ENCODE data around the gene RNF8. TPM values are rescaled to one million over a fixed set of nuclear protein-coding genes. Genes with fewer than 3 reads are reported as not detected.

RNF8 gene
- total and polyA plus RNA-seq, 2 of the 4 experiments (the other 2 are of a cell fraction): 16.5 to 17.9 TPM

GRCh38 chr6:37343248-37343647, 10.5 kb upstream of the RNF8 start:
- no peaks in the 10 kb centered on the region for H3K36me3 ChIP-seq (ENCODE audit: control insufficient read depth, insufficient read depth, low read length)
- CTCF ChIA-PET: no interaction called here

More at GRCh38 chr6:37343248-37343647, 10.5 kb upstream of the RNF8 start:
- POLR2A ChIA-PET (ENCODE audit: unreplicated experiment): no interaction called here
- Histone ChIP-seq H3K18ac (ENCODE audit: low read depth, low read length) (no peak overlapping the region), H3K79me1 (ENCODE audit: low read depth in 1 of 2, low read length in 2 of 2) (no peaks in the 10 kb centered on the region), H3K27me3 (ENCODE audit: control insufficient read depth, insufficient read depth, low read length) (peaks cover 2% of the 10 kb centered on the region; the same call in 1 of the 2 replicates), H4K91ac (ENCODE audit: insufficient read depth, low read depth, low read length) (no peak overlapping the region), H2AK5ac (ENCODE audit: low read depth, low read length) (no peak overlapping the region), H3K4me3 (ENCODE audit: insufficient read depth, low read depth, low read length) (no peak overlapping the region), H4K5ac (ENCODE audit: low read depth, low read length) (no peak overlapping the region), H2AK9ac (replicated peaks; ENCODE audit: low read depth, low read length, poor library complexity) (no peak overlapping the region), H4K8ac (ENCODE audit: low read depth in 2 of 2, low read length in 2 of 2) (no peak overlapping the region), H3K9ac (ENCODE audit: low read depth, low read length) (no peak overlapping the region), H4K20me1 (ENCODE audit: insufficient read depth, low read length) (0 out of 2 replicates have a peak, but pooled peaks cover 4% of the 10 kb centered on the region), H2BK20ac (ENCODE audit: low read depth, low read length) (no peak overlapping the region), H3K27ac (ENCODE audit: insufficient read depth, low read length) (no peak overlapping the region), H3K9me1 (ENCODE audit: insufficient read depth, low read length) (peaks cover 3% of the 10 kb centered on the region), H3K14ac (replicated peaks; ENCODE audit: low read depth, low read length) (no peak overlapping the region), H3K4me2 (ENCODE audit: low read depth, low read length) (no peak overlapping the region), H3K4me1 (ENCODE audit: control insufficient read depth, insufficient read depth, low read length) (peaks cover 5% of the 10 kb centered on the region), H2AFZ (replicated peaks; ENCODE audit: low read length, poor library complexity) (no peak overlapping the region), H2BK120ac (ENCODE audit: low read depth, low read length) (no peak overlapping the region), H3K4ac (ENCODE audit: low read depth, low read length) (no peak overlapping the region), H2BK5ac (ENCODE audit: low read depth, low read length, poor library complexity, severe bottlenecking) (no peak overlapping the region), H3K23ac (ENCODE audit: low read depth, low read length) (no peak overlapping the region), H2BK15ac (ENCODE audit: low read depth, low read length) (no peak overlapping the region), H3K9me3 (ENCODE audit: control insufficient read depth, insufficient read depth, low read length) (no peaks in the 10 kb centered on the region), H3K56ac (ENCODE audit: extremely low read depth, insufficient read depth, low read length) (no peak overlapping the region)
- dilution Hi-C loops (cut with HindIII; ENCODE audit: low sequenced_read_pairs, unreplicated experiment) (no loop called here), intact Hi-C loops (cut with micrococcal nuclease) (no loop called here), in situ Hi-C loops (cut with MboI; ENCODE audit: low sequenced_read_pairs) (no loop called here)
- TF ChIP-seq CEBPB (IDR thresholded peaks at IDR 0.05; ENCODE audit: low read depth, low read length) (no peak), CHD1 (IDR thresholded peaks at IDR 0.05; ENCODE audit: low read depth, low read length) (no peak), POLR2A (IDR thresholded peaks at IDR 0.05; ENCODE audit: low read depth, low read length) (no peak), FOS (IDR thresholded peaks at IDR 0.05; ENCODE audit: low read depth, low read length) (no peak), MAZ (IDR thresholded peaks at IDR 0.05; ENCODE audit: borderline replicate concordance, low read depth, low read length) (no peak), RCOR1 (IDR thresholded peaks at IDR 0.05; ENCODE audit: insufficient replicate concordance, low read length) (no peak), BHLHE40 (IDR thresholded peaks at IDR 0.05; ENCODE audit: low read depth, low read length) (no peak), RFX5 (IDR thresholded peaks at IDR 0.05; ENCODE audit: low read depth, low read length) (no peak), NFE2L2 (IDR thresholded peaks at IDR 0.05; ENCODE audit: low read depth, low read length) (no peak), MXI1 (IDR thresholded peaks at IDR 0.05; ENCODE audit: borderline replicate concordance, low read depth, low read length) (no peak), SMC3 (IDR thresholded peaks at IDR 0.05; ENCODE audit: low read depth, low read length) (no peak), RAD21 (IDR thresholded peaks at IDR 0.05; ENCODE audit: low read length) (no peak), ELK1 (IDR thresholded peaks at IDR 0.05; ENCODE audit: borderline replicate concordance, low read depth, low read length) (no peak)
- no peak for ATAC-seq (ENCODE audit: low read depth)
- no peak for DNase-seq
- no TSS peak for BruUV-seq (replicated peaks)
- WGBS, 2 experiments (ENCODE audit: extremely low coverage in 2 of 2, insufficient read length in 1 of 2): no CpG with 5 or more reads among the region's 3 CpGs

Measured in IMR-90 (cell line).